ENCODE measurements around the gene SIRT7.
A peak's percentile ranks its signal among the peaks of the same experiment; 100 is the strongest.

The SIRT7 gene

DNA sequence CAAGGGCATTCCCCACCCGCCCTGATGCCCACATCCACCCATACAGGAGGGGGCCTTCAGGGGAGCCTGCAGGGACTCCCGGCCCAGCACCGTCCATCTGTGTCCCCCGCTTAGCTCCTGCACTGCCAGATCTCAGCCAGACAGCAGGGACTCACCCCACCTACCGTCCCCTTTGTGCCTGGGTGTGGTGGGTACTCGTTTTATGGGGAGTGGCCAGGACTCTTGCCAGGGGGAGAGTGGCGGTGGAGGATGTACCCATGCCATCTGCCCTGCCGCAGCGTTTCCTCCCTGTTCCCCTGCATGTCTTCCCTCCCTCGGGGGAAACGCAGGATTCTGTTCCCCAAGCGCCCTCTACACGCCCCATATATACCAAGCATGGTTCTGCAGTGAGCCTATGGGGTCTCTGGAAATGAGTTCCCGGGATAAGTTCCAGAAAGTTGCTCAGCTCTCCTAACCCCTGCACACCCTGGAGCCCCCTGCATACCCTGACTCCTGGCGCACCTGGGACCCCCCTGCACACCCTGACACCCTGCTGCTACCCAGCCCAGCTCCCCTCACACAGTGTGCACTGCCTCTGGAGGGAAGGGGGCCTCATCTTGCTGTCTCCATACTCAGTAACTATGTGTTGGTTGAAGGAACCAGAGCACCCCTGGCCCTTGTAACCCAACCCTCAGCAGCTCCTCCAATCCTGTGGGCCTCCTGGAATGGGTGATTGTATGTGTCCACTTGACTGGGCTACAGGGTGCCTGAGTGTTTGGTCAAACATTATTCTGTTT is 13.8 kb upstream of the SIRT7 start:
- no peak for DNase-seq

DNA sequence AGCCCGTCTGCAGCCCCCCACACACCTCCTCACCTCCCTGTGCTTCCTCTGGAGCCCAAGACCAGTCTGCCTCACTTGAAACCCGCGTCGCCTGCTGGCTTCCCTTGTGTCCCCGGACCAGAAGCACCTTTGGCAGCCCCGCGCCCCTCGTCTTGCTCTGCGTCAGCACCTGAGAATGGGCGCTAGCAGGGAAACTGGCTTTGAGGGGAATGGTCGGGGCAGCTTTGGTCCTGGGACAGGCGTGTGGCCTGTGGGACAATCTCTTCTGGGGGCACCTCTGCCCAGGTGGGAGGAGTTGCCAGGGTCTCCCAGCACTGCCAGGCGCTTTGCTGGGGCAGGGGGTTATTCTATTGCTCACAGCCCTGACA is 13.2 kb upstream of the SIRT7 start:
- DNase-seq = no peak

DNA sequence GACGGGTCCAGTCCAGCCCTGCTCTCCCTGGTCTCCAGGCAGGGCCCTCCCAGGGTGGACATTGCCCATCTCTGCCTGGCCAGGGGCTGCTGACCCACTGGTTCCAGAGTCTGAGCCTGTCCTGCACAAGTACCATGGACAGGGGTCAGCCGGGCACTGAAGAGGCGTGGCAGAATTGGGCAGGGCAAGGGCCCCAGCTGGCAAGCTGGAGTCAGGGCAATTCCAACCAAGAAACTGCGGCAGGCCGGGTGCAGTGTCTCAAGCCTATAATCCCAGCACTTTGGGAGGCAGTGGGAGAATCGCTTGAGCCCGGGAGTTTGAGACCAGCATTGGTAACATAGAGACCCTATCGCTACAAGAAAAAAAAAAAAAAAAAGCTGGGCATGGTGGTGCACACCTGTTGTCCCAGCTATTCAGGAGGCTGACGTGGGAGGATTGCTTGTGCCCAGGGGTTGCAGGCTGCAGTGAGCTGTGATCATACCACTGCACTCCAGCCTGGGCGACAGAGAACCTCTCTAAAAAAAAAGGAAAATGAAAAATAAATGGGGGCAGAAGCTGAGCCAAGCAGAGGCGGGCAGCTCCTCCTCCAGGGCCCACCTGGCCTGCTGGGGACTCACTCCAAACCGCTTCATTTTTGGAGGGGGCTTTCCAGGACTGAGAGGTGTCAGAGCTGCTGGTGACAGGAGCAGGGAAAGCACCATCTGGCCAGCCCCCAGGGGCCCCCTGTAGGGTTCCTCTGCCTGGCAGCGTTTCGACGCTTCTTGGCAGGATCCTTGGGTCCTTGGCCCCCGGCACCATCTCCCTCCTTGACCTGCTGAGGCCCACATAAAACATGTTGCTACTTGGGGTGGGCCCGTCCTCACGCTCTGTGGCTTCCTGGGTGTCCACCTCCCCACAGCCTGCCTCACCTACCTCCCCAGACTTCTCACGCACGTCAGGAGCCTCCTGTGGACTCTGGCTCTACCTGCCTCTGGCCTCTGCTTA is 12.5 kb upstream of the SIRT7 start:
- DNase-seq = no peak

DNA sequence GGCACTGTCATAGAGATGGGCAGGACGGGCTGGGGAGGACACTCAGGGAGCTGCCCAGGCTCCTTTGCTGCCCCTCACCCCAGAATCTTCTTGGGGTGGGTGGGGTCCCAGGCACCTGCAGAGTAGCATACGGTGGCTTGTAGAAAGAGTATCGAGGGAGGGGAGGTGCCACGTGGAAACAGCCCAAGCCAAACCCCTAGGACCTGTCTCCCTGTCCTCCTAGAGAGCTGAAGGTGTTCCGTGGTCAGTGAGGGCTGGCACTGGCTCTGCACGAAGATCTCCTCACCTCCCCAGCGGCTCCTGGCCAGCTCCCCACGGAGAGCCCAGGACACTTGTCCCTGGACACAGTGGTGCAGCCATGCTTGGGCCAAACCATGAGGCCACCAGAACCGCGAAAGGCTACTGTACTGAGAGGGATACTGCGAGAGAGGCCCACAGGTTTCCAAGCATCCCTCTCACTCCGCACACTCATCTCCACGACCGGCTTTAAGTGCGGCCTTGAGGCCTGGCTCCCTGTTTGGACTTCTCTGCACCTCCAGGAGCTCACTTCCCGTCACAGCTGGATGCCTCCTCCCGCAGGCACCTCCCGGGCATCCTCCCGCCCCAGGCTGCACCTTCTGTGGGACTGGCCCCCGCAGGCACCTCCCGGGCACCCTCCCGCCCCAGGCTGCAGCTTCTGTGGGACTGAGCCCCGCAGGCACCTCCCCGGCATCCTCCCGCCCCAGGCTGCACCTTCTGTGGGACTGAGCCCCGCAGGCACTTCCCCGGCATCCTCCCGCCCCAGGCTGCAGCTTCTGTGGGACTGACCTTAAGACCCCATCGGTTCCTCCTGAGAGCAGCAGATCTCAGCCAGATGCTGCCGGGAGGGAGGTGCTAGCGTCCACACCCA is 11.5 kb upstream of the SIRT7 start:
- DNase-seq = no peak

- DNase-seq = no peak
Observed at GRCh38 chr17:81928544-81929252, 10.7 kb upstream of the SIRT7 start.

DNA sequence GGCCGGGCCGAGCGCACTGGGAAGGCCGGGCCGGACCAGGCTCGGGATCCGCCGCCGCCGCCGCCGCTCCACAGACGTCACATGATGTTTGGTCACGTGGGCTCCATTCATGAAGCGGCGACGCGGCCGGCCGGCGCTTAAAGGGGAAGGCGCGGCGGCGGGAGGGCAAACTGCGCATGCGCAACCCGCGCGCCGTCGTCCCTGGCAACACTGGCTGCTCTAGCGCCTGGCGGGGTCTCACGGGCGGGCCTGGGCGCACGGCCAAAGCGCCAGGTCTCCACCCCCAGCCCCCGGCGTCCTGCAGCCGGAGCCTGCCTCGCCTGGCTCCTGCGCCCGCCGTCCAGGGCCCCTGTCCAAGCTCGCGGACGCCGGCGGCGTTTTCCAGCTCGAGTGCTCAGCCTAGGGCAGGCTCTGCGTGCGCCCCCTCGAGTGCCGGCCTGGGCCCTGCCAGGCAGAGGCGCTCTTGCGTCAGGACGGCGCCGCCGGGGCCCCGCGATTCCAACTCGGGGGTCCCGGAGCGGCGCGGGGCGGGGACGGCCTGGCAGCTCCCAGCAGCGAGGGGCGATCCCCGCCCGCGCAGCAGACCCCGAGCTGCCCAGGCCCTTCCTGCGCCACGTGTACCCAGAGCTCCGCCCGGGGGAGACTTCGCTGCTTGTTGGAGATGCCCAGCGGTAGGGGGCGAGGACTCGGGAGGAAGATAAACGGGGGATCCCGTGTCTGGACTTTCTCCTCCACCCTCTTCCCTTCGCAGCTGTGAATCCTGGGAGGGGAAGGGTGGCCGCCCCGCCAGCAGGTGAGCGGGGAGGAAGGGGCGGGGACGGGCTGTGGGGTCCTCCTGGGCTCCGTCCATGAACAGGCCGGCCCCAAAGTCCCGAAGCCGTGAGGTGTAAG is 9.9 kb upstream of the SIRT7 start, which contains the start of gene MAFG:
Gene MAFG (minus strand): TSS at position 83 of the 891 bp plus-strand sequence. CDS start 4,550 bp downstream, outside the sequence.
- peak; percentile 89 for DNase-seq

DNA sequence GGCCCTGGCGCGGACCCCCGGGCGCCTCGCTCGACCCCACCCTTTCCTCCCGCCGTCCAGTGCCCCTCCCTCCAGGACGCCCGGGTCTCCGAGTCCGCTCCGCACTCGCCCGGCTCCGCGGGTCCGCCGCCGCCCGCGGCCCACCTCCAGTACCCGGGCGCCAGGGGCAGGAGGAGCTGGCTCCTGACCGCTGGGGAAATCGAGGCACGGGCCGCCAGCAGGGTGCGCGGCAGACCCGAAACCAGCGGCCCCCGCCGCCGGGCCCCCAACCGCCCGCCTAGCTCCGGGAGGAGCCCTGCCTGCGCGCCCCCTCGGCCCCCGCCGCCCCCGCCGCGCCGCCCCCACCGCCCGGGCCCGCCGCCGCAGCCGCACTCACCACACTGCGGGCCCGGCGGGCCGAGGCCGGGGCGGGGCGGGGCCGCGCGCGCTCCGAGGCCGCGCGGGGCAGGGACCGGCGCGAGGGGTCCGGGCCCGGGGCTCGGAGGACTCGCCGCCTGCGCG is 9.2 kb upstream of the SIRT7 start:
- no peak for DNase-seq

GRCh38 chr17:81926451-81927151 is 8.6 kb upstream of the SIRT7 start:
- peak; percentile 78 for DNase-seq

GRCh38 chr17:81925860-81926450 is 8.0 kb upstream of the SIRT7 start:
- no peak for DNase-seq

DNA sequence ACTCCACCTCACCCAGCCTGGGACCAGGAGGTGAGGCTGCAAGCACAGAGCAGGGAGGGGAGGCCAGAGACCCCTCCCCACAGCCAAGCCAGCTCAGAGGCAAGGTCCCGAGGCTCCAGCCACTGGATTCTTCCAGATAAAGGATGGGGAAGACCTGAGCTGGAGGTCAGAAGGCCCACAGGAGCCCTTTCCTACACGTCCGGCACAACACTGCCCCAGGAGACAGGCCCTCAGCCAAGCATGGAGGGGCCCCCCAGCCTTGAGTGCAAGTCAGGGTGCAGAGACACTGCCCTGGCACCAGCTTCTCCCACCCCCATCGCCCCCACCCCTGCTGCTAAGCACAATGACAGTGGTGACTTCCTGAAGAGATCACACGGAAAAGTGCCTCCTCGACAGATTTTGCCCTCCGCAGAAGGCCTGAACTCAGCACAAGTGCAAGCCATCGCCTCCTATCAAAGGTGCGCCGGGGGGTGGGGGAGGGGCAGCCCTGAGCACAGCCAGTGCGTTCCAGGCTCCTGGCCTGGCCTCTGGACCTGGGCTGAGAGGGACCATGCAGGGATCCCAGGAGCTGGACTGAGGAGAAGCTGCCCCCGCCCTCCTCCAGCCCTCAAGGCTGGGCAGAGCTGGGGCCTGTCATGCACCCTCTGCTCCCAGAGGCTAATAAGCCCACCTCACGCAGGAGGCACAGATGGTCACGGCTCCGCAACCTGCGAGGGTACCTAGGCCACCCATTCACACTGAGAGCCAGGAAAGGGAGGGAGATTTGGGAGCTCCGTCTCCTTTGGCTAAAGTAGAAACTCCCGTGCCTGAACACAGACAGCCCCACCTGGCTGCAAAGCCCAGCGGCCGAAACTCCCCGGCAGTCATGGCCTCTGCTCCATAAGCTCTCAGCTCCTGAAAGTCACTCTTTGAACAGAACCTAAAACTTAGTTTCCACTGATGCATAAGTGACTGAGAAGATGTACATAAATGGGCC is 6.9 kb upstream of the SIRT7 start:
- DNase-seq = no peak

DNA sequence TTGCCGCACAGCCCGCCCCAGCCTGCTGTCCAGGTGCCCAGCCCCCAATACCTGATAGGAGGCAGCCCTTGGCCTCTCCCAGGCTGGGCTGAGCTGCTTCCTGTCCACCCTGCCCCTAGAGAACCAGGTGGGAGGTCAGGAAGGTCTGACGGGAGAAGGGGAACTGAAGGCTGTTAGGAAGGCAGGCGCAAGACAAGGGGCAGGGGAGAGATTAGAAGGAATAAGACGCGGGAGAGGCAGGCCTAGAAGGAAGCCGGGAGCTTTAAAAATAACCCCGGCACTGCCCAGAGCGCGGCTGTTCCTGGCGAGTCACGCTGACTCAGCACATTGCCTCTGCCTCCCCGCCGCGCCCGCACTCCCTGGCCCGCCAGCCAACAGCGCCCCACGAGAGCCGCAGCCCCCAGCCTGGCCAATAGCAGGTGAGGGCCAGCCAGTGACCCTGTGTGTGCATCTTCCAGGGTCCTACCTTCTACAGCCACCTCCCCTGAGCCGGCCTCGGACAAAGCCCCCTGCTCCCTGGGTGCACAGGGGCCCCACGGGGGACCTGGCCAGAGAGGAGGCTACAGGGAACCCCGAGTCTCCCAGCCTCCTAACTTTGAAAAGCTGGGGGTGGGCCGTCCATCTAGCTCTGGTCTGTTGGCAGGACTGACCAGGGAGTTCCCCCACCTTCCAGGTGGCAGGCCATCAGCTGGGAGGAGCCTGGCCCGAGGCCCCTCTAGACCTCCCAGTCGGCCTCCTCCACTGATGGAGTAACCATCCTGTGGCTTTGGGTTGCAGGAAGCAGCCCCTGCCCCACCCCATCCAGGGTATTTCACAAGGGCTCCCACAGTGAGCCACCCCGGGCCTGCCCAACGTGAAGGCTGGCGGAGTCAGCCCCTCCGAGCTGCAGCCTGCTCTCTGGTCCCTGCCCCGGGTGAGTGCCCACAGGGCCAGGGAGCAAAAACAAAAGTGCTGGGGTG is 5.6 kb upstream of the SIRT7 start:
- DNase-seq = no peak

DNA sequence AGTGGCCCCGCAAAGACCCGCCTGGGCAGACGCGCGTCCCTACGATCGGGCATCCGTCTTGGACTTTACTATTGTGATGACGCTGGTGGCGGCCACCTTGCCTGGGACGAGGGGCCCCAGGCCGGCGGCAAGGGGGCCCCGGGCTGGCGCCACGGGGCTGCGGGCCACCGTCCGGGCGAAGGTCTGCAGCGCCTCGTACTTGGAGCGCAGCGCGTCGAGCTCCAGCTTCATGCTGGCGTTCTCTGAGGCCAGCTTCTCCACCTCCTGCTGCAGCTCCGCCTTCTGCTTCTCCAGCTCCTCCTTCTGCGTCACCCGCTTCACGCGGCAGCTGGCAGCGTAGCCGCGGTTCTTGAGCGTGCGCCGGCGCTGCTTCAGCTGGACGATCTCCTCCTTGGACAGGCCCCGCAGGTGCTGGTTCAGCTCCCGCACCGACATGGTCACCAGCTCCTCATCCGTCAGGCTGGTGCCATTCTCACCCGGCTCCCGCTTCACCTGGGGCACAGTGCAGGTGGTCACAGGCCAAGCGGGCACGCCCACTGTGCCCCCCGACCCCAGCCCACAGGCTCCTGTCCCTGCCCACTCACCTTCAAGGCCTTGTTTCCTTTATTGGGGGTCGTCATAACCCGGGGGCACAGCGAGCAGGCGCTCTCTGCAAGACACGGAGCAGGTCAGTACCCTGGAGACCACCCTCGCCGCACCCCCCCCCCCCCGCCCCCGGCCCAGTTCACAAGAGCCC is 4.8 kb upstream of the SIRT7 start:
- DNase-seq = no peak

DNA sequence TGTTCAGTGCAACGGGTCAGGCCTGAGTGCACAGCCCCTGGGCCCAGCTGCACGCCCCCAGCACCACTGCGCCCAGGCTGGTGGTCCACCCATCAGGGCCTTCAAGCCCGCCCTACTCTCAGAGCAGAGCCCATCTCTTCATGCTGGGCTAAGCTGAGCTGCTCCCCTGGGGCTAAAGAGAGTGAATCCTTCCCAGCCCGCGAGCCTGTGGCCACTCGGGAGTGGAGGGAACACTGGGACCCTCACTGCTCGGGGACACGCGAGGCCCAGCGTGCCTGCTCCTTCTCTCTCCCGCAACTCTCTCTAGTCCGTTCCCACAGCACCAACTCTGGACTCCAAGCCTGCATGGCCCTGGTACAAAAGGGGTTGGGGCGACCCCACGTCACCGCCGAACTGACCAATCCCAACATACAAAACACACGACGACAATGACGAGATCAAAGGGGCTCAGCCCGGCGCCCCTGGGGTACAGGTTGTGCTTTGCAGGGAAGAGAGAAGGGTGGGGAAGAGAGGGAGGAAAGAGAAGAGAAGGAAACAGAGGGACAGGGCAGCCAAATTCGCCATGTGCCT is 4.1 kb upstream of the SIRT7 start:
- DNase-seq = no peak

DNA sequence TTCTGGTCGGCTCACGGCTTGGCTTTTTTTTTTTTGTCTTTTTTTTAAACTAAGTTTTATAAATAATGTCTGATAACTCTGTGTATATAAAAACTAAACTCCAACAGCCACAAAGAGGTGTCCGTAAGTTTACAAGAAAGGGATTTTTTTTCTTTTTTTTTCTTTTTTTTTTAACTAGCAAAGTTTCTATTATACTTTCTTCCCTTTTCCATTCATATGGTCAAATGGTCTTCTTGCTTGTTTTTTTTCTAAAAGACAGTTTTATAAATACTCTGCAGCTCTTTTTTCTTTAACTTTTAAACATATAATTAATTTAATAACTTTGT is 3.5 kb upstream of the SIRT7 start:
- no peak for DNase-seq

GRCh38 chr17:81920612-81921536 is 2.9 kb upstream of the SIRT7 start:
- DNase-seq = no peak

All from activated naive CD4-positive, alpha-beta T cell treated with Interleukin-2 at 50 U/mL for 16 hours (primary cell).